Measurements from ENCODE around the gene GRM5. TPM values are rescaled to one million over a fixed set of nuclear protein-coding genes. Genes with fewer than 3 reads are reported as not detected.
"Not testable (repeated sequence)": the region's sequence is repeated elsewhere in the genome, so short reads cannot be mapped to it uniquely, and the experiment has no call there.

GRM5 gene
- total and polyA plus RNA-seq, 2 donors (not counting 1 experiment from before 2014, with no cell fraction given) = 0.01 TPM; not detected in 1

- DNase-seq (ENCODE audit: low read depth in 2 of 2) = no peak
- Histone ChIP-seq H3K4me2 (ENCODE audit: extremely low read depth, insufficient read depth, low read length) (no peak overlapping the region), H2AFZ (ENCODE audit: low read length) (no peak overlapping the region), H3K79me2 (ENCODE audit: control insufficient read depth, insufficient read depth, low read length) (no peaks in the 10 kb centered on the region), H3K4me3 (replicated peaks in 1 of 4; ENCODE audit: control extremely low read depth in 1 of 4, insufficient read depth in 1 of 4, low read depth in 3 of 4, low read length in 4 of 4) (no peak overlapping the region), H3K9ac (ENCODE audit: insufficient read depth, low read length) (no peak overlapping the region), H4K20me1 (ENCODE audit: control insufficient read depth, extremely low read depth, insufficient read depth, low read length) (no peaks in the 10 kb centered on the region), H3K9me3 (ENCODE audit: control insufficient read depth, insufficient read depth, low read depth, low read length) (no peaks in the 10 kb centered on the region), H3K4me1 (ENCODE audit: control insufficient read depth, extremely low read depth, insufficient read depth, low read length) (no peaks in the 10 kb centered on the region), H3K27me3 (ENCODE audit: control insufficient read depth, insufficient read depth, low read length) (no peaks in the 10 kb centered on the region), H3K36me3 (ENCODE audit: control insufficient read depth, insufficient read depth, low read length) (no peaks in the 10 kb centered on the region), H3K27ac (ENCODE audit: insufficient read depth, low read length) (no peak overlapping the region)
- TF ChIP-seq, protein P1, sequence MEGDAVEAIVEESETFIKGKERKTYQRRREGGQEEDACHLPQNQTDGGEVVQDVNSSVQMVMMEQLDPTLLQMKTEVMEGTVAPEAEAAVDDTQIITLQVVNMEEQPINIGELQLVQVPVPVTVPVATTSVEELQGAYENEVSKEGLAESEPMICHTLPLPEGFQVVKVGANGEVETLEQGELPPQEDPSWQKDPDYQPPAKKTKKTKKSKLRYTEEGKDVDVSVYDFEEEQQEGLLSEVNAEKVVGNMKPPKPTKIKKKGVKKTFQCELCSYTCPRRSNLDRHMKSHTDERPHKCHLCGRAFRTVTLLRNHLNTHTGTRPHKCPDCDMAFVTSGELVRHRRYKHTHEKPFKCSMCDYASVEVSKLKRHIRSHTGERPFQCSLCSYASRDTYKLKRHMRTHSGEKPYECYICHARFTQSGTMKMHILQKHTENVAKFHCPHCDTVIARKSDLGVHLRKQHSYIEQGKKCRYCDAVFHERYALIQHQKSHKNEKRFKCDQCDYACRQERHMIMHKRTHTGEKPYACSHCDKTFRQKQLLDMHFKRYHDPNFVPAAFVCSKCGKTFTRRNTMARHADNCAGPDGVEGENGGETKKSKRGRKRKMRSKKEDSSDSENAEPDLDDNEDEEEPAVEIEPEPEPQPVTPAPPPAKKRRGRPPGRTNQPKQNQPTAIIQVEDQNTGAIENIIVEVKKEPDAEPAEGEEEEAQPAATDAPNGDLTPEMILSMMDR (conservative IDR thresholded peaks at IDR 0.05 in 1 of 2, IDR thresholded peaks at IDR 0.05 in 1 of 2; ENCODE audit: low read depth in 1 of 2, low read length in 2 of 2) = no peak
- no peak for TF ChIP-seq EZH2 (IDR thresholded peaks at IDR 0.05; ENCODE audit: low read length, missing control alignments)
These were observed 601.3 kb downstream of the GRM5 start for GRCh38 chr11:88464528-88464927.

DNA sequence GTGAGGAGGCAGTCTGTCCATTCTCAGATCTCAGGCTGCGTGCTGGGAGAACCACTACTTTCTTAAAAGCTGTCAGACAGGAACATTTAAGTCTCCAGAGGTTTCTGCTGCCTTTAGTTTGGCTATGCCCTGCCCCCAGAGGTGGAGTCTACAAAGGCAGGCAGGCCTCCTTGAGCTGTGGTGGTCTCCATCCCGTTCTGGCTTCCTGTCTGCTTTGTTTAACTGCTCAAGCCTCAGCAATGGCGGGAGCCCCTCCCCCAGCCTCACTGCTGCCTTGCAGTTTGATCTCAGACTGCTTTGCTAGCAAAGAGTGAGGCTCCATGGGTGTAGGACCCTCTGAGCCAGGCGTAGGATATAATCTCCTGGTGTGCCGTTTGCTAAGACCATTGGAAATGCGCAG, 602.5 kb downstream of the GRM5 start:
- H3K27me3 ChIP-seq (ENCODE audit: control insufficient read depth, insufficient read depth, low read length); H3K9me3 ChIP-seq (ENCODE audit: control insufficient read depth, insufficient read depth, low read depth, low read length): not testable (repeated sequence)

DNA sequence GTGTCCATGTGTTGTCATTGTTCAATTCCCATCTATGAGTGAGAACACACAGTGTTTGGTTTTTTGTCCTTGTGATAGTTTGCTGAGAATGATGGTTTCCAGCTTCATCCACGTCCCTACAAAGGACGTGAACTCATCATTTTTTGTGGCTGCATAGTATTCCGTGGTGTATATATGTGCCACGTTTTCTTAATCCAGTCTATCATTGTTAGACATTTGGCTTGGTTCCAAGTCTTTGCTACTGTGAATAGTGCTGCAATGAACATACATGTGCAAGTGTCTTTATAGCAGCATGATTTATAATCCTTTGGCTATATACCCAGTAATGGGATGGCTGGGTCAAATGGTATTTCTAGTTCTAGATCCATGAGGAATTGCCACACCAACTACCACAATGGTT, 607.7 kb downstream of the GRM5 start:
- H2AFZ ChIP-seq (ENCODE audit: low read length); H3K79me2 ChIP-seq (ENCODE audit: control insufficient read depth, insufficient read depth, low read length); H3K9ac ChIP-seq (ENCODE audit: insufficient read depth, low read length); H3K9me3 ChIP-seq (ENCODE audit: control insufficient read depth, insufficient read depth, low read depth, low read length); H3K4me3 ChIP-seq (replicated peaks in 1 of 4; ENCODE audit: control extremely low read depth in 1 of 4, insufficient read depth in 1 of 4, low read depth in 3 of 4, low read length in 4 of 4); H3K4me2 ChIP-seq (ENCODE audit: extremely low read depth, insufficient read depth, low read length); DNase-seq (ENCODE audit: low read depth in 2 of 2); H3K4me1 ChIP-seq (ENCODE audit: control insufficient read depth, extremely low read depth, insufficient read depth, low read length); H3K36me3 ChIP-seq (ENCODE audit: control insufficient read depth, insufficient read depth, low read length); H4K20me1 ChIP-seq (ENCODE audit: control insufficient read depth, extremely low read depth, insufficient read depth, low read length); H3K27ac ChIP-seq (ENCODE audit: insufficient read depth, low read length); H3K27me3 ChIP-seq (ENCODE audit: control insufficient read depth, insufficient read depth, low read length): not testable (repeated sequence)

More for the DNA sequence above, 602.5 kb downstream of the GRM5 start:
- not testable (repeated sequence) for DNase-seq (ENCODE audit: low read depth in 2 of 2); H4K20me1 ChIP-seq (ENCODE audit: control insufficient read depth, extremely low read depth, insufficient read depth, low read length); H3K27ac ChIP-seq (ENCODE audit: insufficient read depth, low read length); H3K4me1 ChIP-seq (ENCODE audit: control insufficient read depth, extremely low read depth, insufficient read depth, low read length); H3K4me3 ChIP-seq (replicated peaks in 1 of 4; ENCODE audit: control extremely low read depth in 1 of 4, insufficient read depth in 1 of 4, low read depth in 3 of 4, low read length in 4 of 4); H3K36me3 ChIP-seq (ENCODE audit: control insufficient read depth, insufficient read depth, low read length); H3K9ac ChIP-seq (ENCODE audit: insufficient read depth, low read length); H2AFZ ChIP-seq (ENCODE audit: low read length); H3K4me2 ChIP-seq (ENCODE audit: extremely low read depth, insufficient read depth, low read length); H3K79me2 ChIP-seq (ENCODE audit: control insufficient read depth, insufficient read depth, low read length)

GRCh38 chr11:88455974-88456373, 609.8 kb downstream of the GRM5 start:
- no peaks in the 10 kb centered on the region for H3K9me3 ChIP-seq (ENCODE audit: control insufficient read depth, insufficient read depth, low read depth, low read length)
- H3K79me2 ChIP-seq (ENCODE audit: control insufficient read depth, insufficient read depth, low read length) = no peaks in the 10 kb centered on the region
- H3K27ac ChIP-seq (ENCODE audit: insufficient read depth, low read length) = no peak overlapping the region
- H2AFZ ChIP-seq (ENCODE audit: low read length) = no peak overlapping the region
- no peak overlapping the region for H3K4me2 ChIP-seq (ENCODE audit: extremely low read depth, insufficient read depth, low read length)
- H3K27me3 ChIP-seq (ENCODE audit: control insufficient read depth, insufficient read depth, low read length) = no peaks in the 10 kb centered on the region
- no peaks in the 10 kb centered on the region for H3K4me1 ChIP-seq (ENCODE audit: control insufficient read depth, extremely low read depth, insufficient read depth, low read length)
- no peak overlapping the region for H3K4me3 ChIP-seq (replicated peaks in 1 of 4; ENCODE audit: control extremely low read depth in 1 of 4, insufficient read depth in 1 of 4, low read depth in 3 of 4, low read length in 4 of 4)
- no peaks in the 10 kb centered on the region for H3K36me3 ChIP-seq (ENCODE audit: control insufficient read depth, insufficient read depth, low read length)
- no peak for DNase-seq (ENCODE audit: low read depth in 2 of 2)
- no peak overlapping the region for H3K9ac ChIP-seq (ENCODE audit: insufficient read depth, low read length)
- TF ChIP-seq, protein P1 (conservative IDR thresholded peaks at IDR 0.05 in 1 of 2, IDR thresholded peaks at IDR 0.05 in 1 of 2; ENCODE audit: low read depth in 1 of 2, low read length in 2 of 2) = no peak
- no peak for TF ChIP-seq EZH2 (IDR thresholded peaks at IDR 0.05; ENCODE audit: low read length, missing control alignments)
- no peaks in the 10 kb centered on the region for H4K20me1 ChIP-seq (ENCODE audit: control insufficient read depth, extremely low read depth, insufficient read depth, low read length)
